Duodenal mucosa (tissue), 2 donors: Measurements from ENCODE around the gene ZCCHC24.

Source experiments
- H3K27ac ChIP-seq: one replicate; pipeline ENCODE4 v1.7.0; 2013; ENCODE audit warnings: low read depth, low read length
- H3K27me3 ChIP-seq, 2 donors: one replicate each; pipeline ENCODE4 v1.7.0; 2013; ENCODE audit warnings: low read length in 2 of 2, control low read depth in 1 of 2; ENCODE audit not compliant: insufficient read depth in 2 of 2, control insufficient read depth in 1 of 2
- H3K36me3 ChIP-seq, 2 donors: one replicate each; pipeline ENCODE4 v1.7.0; 2013; ENCODE audit warnings: low read length in 2 of 2, control low read depth in 1 of 2; ENCODE audit not compliant: insufficient read depth in 2 of 2, control insufficient read depth in 1 of 2
- H3K4me1 ChIP-seq, 2 donors: one replicate each; pipeline ENCODE4 v1.7.0; 2013; ENCODE audit warnings: low read length in 2 of 2, control low read depth in 1 of 2; ENCODE audit not compliant: insufficient read depth in 2 of 2, control insufficient read depth in 1 of 2
- H3K4me3 ChIP-seq, 2 donors: one replicate each; pipeline ENCODE4 v1.7.0; 2013; ENCODE audit warnings: low read length in 2 of 2, low read depth in 1 of 2
- H3K9ac ChIP-seq, 2 donors: one replicate each; pipeline ENCODE4 v1.7.0; 2013; ENCODE audit warnings: low read length in 2 of 2, low read depth in 1 of 2
- H3K9me3 ChIP-seq, 2 donors: one replicate each; pipeline ENCODE4 v1.7.0; 2013; ENCODE audit warnings: low read length in 2 of 2, control low read depth in 1 of 2; ENCODE audit not compliant: control insufficient read depth in 1 of 2

The ZCCHC24 gene

GRCh38 chr10:79354141-79354540, 91.3 kb downstream of the ZCCHC24 start:
- Histone ChIP-seq H3K27ac (no peak overlapping the region), H3K36me3 (peaks cover 46 to 67% of the 10 kb centered on the region in 2 donors), H3K9ac (no peak overlapping the region), H3K4me1 (peaks cover 6 to 16% of the 10 kb centered on the region in 2 donors), H3K27me3 (no peaks in the 10 kb centered on the region), H3K9me3 (no peaks in the 10 kb centered on the region), H3K4me3 (no peak overlapping the region)

GRCh38 chr10:79353726-79354125, 91.7 kb downstream of the ZCCHC24 start:
- no peaks in the 10 kb centered on the region for H3K27me3 ChIP-seq
- H3K9ac ChIP-seq = no peak overlapping the region
- H3K4me1 ChIP-seq = peaks cover 10 to 20% of the 10 kb centered on the region in 2 donors
- no peak overlapping the region for H3K4me3 ChIP-seq
- H3K27ac ChIP-seq = no peak overlapping the region
- H3K36me3 ChIP-seq = peaks cover 49 to 68% of the 10 kb centered on the region in 2 donors
- H3K9me3 ChIP-seq = no peaks in the 10 kb centered on the region

- peaks cover 49 to 68% of the 10 kb centered on the region in 2 donors for H3K36me3 ChIP-seq
- H3K9ac ChIP-seq = no peak overlapping the region
- no peaks in the 10 kb centered on the region for H3K27me3 ChIP-seq
- H3K27ac ChIP-seq = no peak overlapping the region
- H3K9me3 ChIP-seq = no peaks in the 10 kb centered on the region
- peaks cover 18 to 21% of the 10 kb centered on the region in 2 donors for H3K4me1 ChIP-seq
- no peak overlapping the region for H3K4me3 ChIP-seq
These were observed 92.4 kb downstream of the ZCCHC24 start for GRCh38 chr10:79353000-79353406.

GRCh38 chr10:79352035-79352877, 93.2 kb downstream of the ZCCHC24 start:
- H3K9ac ChIP-seq = no peak overlapping the region
- H3K27me3 ChIP-seq = no peaks in the 10 kb centered on the region
- H3K27ac ChIP-seq = no peak overlapping the region
- no peaks in the 10 kb centered on the region for H3K9me3 ChIP-seq
- peaks cover 18 to 21% of the 10 kb centered on the region in 2 donors for H3K4me1 ChIP-seq
- H3K36me3 ChIP-seq = peaks cover 49 to 68% of the 10 kb centered on the region in 2 donors
- no peak overlapping the region for H3K4me3 ChIP-seq

- no peaks in the 10 kb centered on the region for H3K27me3 ChIP-seq
- H3K9me3 ChIP-seq = no peaks in the 10 kb centered on the region
- no peak overlapping the region for H3K27ac ChIP-seq
- no peak overlapping the region for H3K9ac ChIP-seq
- H3K36me3 ChIP-seq = peaks cover 49 to 65% of the 10 kb centered on the region in 2 donors
- H3K4me3 ChIP-seq = no peak overlapping the region
- peaks cover 21 to 27% of the 10 kb centered on the region in 2 donors for H3K4me1 ChIP-seq
These were observed 94.1 kb downstream of the ZCCHC24 start for GRCh38 chr10:79351332-79351731.

GRCh38 chr10:79350407-79351154, 94.8 kb downstream of the ZCCHC24 start:
- Histone ChIP-seq H3K27ac (no peak overlapping the region), H3K9me3 (no peaks in the 10 kb centered on the region), H3K4me3 (no peak overlapping the region), H3K9ac (peak overlapping the region in 1 of 2 donors; percentile 7), H3K4me1 (peaks cover 21 to 23% of the 10 kb centered on the region in 2 donors), H3K36me3 (peaks cover 49 to 63% of the 10 kb centered on the region in 2 donors), H3K27me3 (no peaks in the 10 kb centered on the region)

GRCh38 chr10:79349766-79350406, 95.5 kb downstream of the ZCCHC24 start:
- Histone ChIP-seq H3K27ac (no peak overlapping the region), H3K9ac (peak overlapping the region in 1 of 2 donors; percentile 7), H3K27me3 (no peaks in the 10 kb centered on the region), H3K4me3 (no peak overlapping the region), H3K4me1 (peaks cover 21 to 29% of the 10 kb centered on the region in 2 donors), H3K36me3 (peaks cover 49 to 56% of the 10 kb centered on the region in 2 donors), H3K9me3 (no peaks in the 10 kb centered on the region)

- Histone ChIP-seq H3K36me3 (peaks cover 43 to 48% of the 10 kb centered on the region in 2 donors), H3K9ac (peak overlapping the region in 1 of 2 donors; percentile 73), H3K4me3 (peak overlapping the region; percentile 72 to 77), H3K27ac (no peak overlapping the region), H3K27me3 (no peaks in the 10 kb centered on the region), H3K4me1 (peaks cover 21 to 29% of the 10 kb centered on the region in 2 donors), H3K9me3 (no peaks in the 10 kb centered on the region)
These were observed 96.3 kb downstream of the ZCCHC24 start for GRCh38 chr10:79349072-79349491.

- H3K9me3 ChIP-seq = no peaks in the 10 kb centered on the region
- peaks cover 21 to 29% of the 10 kb centered on the region in 2 donors for H3K4me1 ChIP-seq
- peak overlapping the region; percentile 60 to 73 for H3K9ac ChIP-seq
- H3K27ac ChIP-seq = no peak overlapping the region
- H3K27me3 ChIP-seq = no peaks in the 10 kb centered on the region
- peaks cover 39 to 44% of the 10 kb centered on the region in 2 donors for H3K36me3 ChIP-seq
- peak overlapping the region; percentile 72 to 77 for H3K4me3 ChIP-seq
These were observed 96.8 kb downstream of the ZCCHC24 start for GRCh38 chr10:79348640-79348988.
